IPS-NIHi11 (cell line): Measurements from ENCODE around the gene IRS1.
A peak's percentile ranks its signal among the peaks of the same experiment; 100 is the strongest.

Source experiments
- DNase-seq: peaks from one replicate; pipeline ENCODE4 v3.0.0; 2012; ENCODE audit warnings: mixed read lengths, low spot score

Gene IRS1

GRCh38 chr2:226791056-226791486 is 8.5 kb downstream of the IRS1 start:
- peak; percentile 71 for DNase-seq

GRCh38 chr2:226790431-226790830 is 9.2 kb downstream of the IRS1 start:
- DNase-seq, result no peak

GRCh38 chr2:226790011-226790410 is 9.6 kb downstream of the IRS1 start:
- no peak for DNase-seq

- no peak for DNase-seq
These were observed 10.6 kb downstream of the IRS1 start for GRCh38 chr2:226788881-226789490.

- DNase-seq, result no peak
These were observed 11.6 kb downstream of the IRS1 start for GRCh38 chr2:226788064-226788463.

GRCh38 chr2:226783885-226784284 is 15.7 kb downstream of the IRS1 start:
- no peak for DNase-seq

- no peak for DNase-seq
These were observed 17.4 kb downstream of the IRS1 start for GRCh38 chr2:226782092-226782713.

GRCh38 chr2:226780431-226780830 is 19.2 kb downstream of the IRS1 start:
- DNase-seq, result no peak

- DNase-seq, result no peak
These were observed 22.0 kb downstream of the IRS1 start for GRCh38 chr2:226777611-226778010.

- no peak for DNase-seq
These were observed 23.5 kb downstream of the IRS1 start for GRCh38 chr2:226776104-226776503.

- no peak for DNase-seq
These were observed 24.5 kb downstream of the IRS1 start for GRCh38 chr2:226775032-226775509.

GRCh38 chr2:226773291-226773690 is 26.3 kb downstream of the IRS1 start:
- no peak for DNase-seq

GRCh38 chr2:226772389-226773179 is 27.0 kb downstream of the IRS1 start:
- no peak for DNase-seq

- no peak for DNase-seq
These were observed 28.6 kb downstream of the IRS1 start for GRCh38 chr2:226771067-226771466.

GRCh38 chr2:226767056-226767813 is 32.4 kb downstream of the IRS1 start:
- DNase-seq, result no peak

- no peak for DNase-seq
These were observed 33.1 kb downstream of the IRS1 start for GRCh38 chr2:226766352-226767055.

- DNase-seq, result no peak
These were observed 36.3 kb downstream of the IRS1 start for GRCh38 chr2:226763320-226763719.

- DNase-seq, result no peak
These were observed 38.4 kb downstream of the IRS1 start for GRCh38 chr2:226761195-226761583.

- DNase-seq, result no peak
These were observed 39.0 kb downstream of the IRS1 start for GRCh38 chr2:226760412-226761194.

- DNase-seq, result no peak
These were observed 39.9 kb downstream of the IRS1 start for GRCh38 chr2:226759768-226760167.
